IMR-90 (cell line): ENCODE data around the gene EML4. TPM values are rescaled to one million over a fixed set of nuclear protein-coding genes. Genes with fewer than 3 reads are reported as not detected.

Source experiments
- ATAC-seq: fragments of 200-7000 bp; cut with Tn5 transposase; 2 replicates; pipeline ENCODE4 v1.9.1; 2020; ENCODE audit warnings: low read depth, mild to moderate bottlenecking, moderate library complexity
- BruUV-seq: library from RNA; stranded (reverse); fragments of 400-500 nt; replicated peaks from 2 replicates; lab custom pipeline; 2021; lab: Mats Ljungman, UMichigan
- CTCF ChIA-PET: fragments of 300-600 bp; formaldehyde crosslinking; extraction: SDS; loops from one replicate; lab custom pipeline; 2021; ENCODE audit warnings: antibody characterized with exemption; lab: Yijun Ruan, JAX
- POLR2A ChIA-PET: fragments of 300-600 bp; sonication (Branson Sonifier 250); formaldehyde crosslinking; loops from one replicate; lab custom pipeline; 2022; ENCODE audit warnings: antibody characterized with exemption; ENCODE audit not compliant: unreplicated experiment; lab: Charles Lee
- DNase-seq: peaks from one replicate; pipeline ENCODE4 v3.0.0; 2013
- H2AFZ ChIP-seq: replicated peaks from 2 replicates; pipeline ENCODE3; 2013; ENCODE audit warnings: low read length, mild to moderate bottlenecking; ENCODE audit not compliant: poor library complexity
- H2AK5ac ChIP-seq: 2 replicates; pipeline ENCODE4 v1.6.1; 2013; ENCODE audit warnings: low read depth, low read length, inconsistent platforms
- H2AK9ac ChIP-seq: replicated peaks from 2 replicates; pipeline ENCODE3; 2013; ENCODE audit warnings: mild to moderate bottlenecking, low read depth, low read length, moderate library complexity; ENCODE audit not compliant: poor library complexity
- H2BK120ac ChIP-seq: 2 replicates; pipeline ENCODE4 v1.6.1; 2013; ENCODE audit warnings: low read depth, low read length, inconsistent platforms
- H2BK15ac ChIP-seq: 3 replicates; pipeline ENCODE4 v1.6.1; 2013; ENCODE audit warnings: low read depth, low read length, inconsistent platforms
- H2BK20ac ChIP-seq: 2 replicates; pipeline ENCODE4 v1.6.1; 2013; ENCODE audit warnings: low read depth, mild to moderate bottlenecking, inconsistent platforms, low read length, moderate library complexity
- H2BK5ac ChIP-seq: 2 replicates; pipeline ENCODE4 v1.6.1; 2013; ENCODE audit warnings: mild to moderate bottlenecking, low read depth, low read length, inconsistent platforms; ENCODE audit not compliant: poor library complexity, severe bottlenecking
- H3K14ac ChIP-seq: replicated peaks from 2 replicates; pipeline ENCODE4 v1.6.1; 2013; ENCODE audit warnings: low read depth, low read length, inconsistent platforms
- H3K18ac ChIP-seq: 2 replicates; pipeline ENCODE4 v1.6.1; 2013; ENCODE audit warnings: low read depth, low read length, control low read depth
- H3K23ac ChIP-seq: 2 replicates; pipeline ENCODE4 v1.6.1; 2013; ENCODE audit warnings: low read depth, low read length, inconsistent platforms
- H3K27ac ChIP-seq: 2 replicates; pipeline ENCODE4 v1.5.1; 2013; ENCODE audit warnings: mild to moderate bottlenecking, control low read depth, low read length; ENCODE audit not compliant: insufficient read depth
- H3K27me3 ChIP-seq: 2 replicates; pipeline ENCODE4 v1.6.1; 2013; ENCODE audit warnings: low read length; ENCODE audit not compliant: control insufficient read depth, insufficient read depth
- H3K36me3 ChIP-seq: 2 replicates; pipeline ENCODE4 v1.6.1; 2013; ENCODE audit warnings: low read length, mixed read lengths; ENCODE audit not compliant: control insufficient read depth, insufficient read depth
- H3K4ac ChIP-seq: 2 replicates; pipeline ENCODE4 v1.6.1; 2013; ENCODE audit warnings: low read depth, low read length, inconsistent platforms
- H3K4me1 ChIP-seq: 2 replicates; pipeline ENCODE4 v1.6.1; 2013; ENCODE audit warnings: low read length, mixed read lengths; ENCODE audit not compliant: control insufficient read depth, insufficient read depth
- H3K4me2 ChIP-seq: 2 replicates; pipeline ENCODE4 v1.6.1; 2013; ENCODE audit warnings: low read depth, mild to moderate bottlenecking, control low read depth, low read length, moderate library complexity
- H3K4me3 ChIP-seq: 2 replicates; pipeline ENCODE4 v1.5.1; 2013; ENCODE audit warnings: low read depth, mild to moderate bottlenecking, control low read depth, low read length, moderate library complexity; ENCODE audit not compliant: insufficient read depth
- H3K56ac ChIP-seq: 2 replicates; pipeline ENCODE4 v1.6.1; 2013; ENCODE audit warnings: low read length, inconsistent platforms; ENCODE audit not compliant: insufficient read depth; ENCODE audit errors: extremely low read depth
- H3K79me1 ChIP-seq, 2 experiments: 2 replicates each; pipeline ENCODE4 v1.6.1; 2013; ENCODE audit warnings: low read length in 2 of 2, inconsistent platforms in 1 of 2, low read depth in 1 of 2
- H3K9ac ChIP-seq: 2 replicates; pipeline ENCODE4 v1.6.1; 2013; ENCODE audit warnings: low read depth, low read length, control low read depth
- H3K9me1 ChIP-seq: 2 replicates; pipeline ENCODE4 v1.6.1; 2013; ENCODE audit warnings: low read length, inconsistent platforms; ENCODE audit not compliant: insufficient read depth
- H3K9me3 ChIP-seq: 2 replicates; pipeline ENCODE4 v1.6.1; 2013; ENCODE audit warnings: low read length; ENCODE audit not compliant: control insufficient read depth, insufficient read depth
- H4K20me1 ChIP-seq: 2 replicates; pipeline ENCODE4 v1.6.1; 2013; ENCODE audit warnings: low read length, inconsistent platforms; ENCODE audit not compliant: insufficient read depth
- H4K5ac ChIP-seq: 2 replicates; pipeline ENCODE4 v1.6.1; 2013; ENCODE audit warnings: mild to moderate bottlenecking, low read depth, low read length, control low read depth
- H4K8ac ChIP-seq, 2 experiments: 2 replicates each; pipeline ENCODE4 v1.6.1; 2013; ENCODE audit warnings: low read depth in 2 of 2, low read length in 2 of 2, control low read depth in 1 of 2, inconsistent platforms in 1 of 2
- H4K91ac ChIP-seq: 2 replicates; pipeline ENCODE4 v1.6.1; 2013; ENCODE audit warnings: low read depth, low read length, inconsistent platforms; ENCODE audit not compliant: insufficient read depth
- CEBPB ChIP-seq: IDR thresholded peaks from 2 replicates; pipeline ENCODE4 v1.6.1; 2012; ENCODE audit warnings: low read depth, low read length, improper control_type of control experiment
- CHD1 ChIP-seq: IDR thresholded peaks from 2 replicates; pipeline ENCODE4 v1.6.1; 2012; ENCODE audit warnings: low read depth, low read length, improper control_type of control experiment
- FOS ChIP-seq: fragments of 150-350 bp; IDR thresholded peaks from 2 replicates; pipeline ENCODE4 v1.6.1; 2016; ENCODE audit warnings: low read depth, low read length
- MAZ ChIP-seq: IDR thresholded peaks from 2 replicates; pipeline ENCODE4 v1.6.1; 2012; ENCODE audit warnings: low read depth, mild to moderate bottlenecking, low read length, improper control_type of control experiment, moderate library complexity, borderline replicate concordance
- MXI1 ChIP-seq: IDR thresholded peaks from 2 replicates; pipeline ENCODE4 v1.6.1; 2012; ENCODE audit warnings: low read depth, mild to moderate bottlenecking, low read length, moderate library complexity, borderline replicate concordance
- NFE2L2 ChIP-seq: fragments of 150-350 bp; IDR thresholded peaks from 2 replicates; pipeline ENCODE4 v1.6.1; 2016; ENCODE audit warnings: low read depth, mild to moderate bottlenecking, low read length
- POLR2A ChIP-seq: IDR thresholded peaks from 2 replicates; pipeline ENCODE4 v1.6.1; 2012; ENCODE audit warnings: mild to moderate bottlenecking, low read depth, low read length
- RAD21 ChIP-seq: IDR thresholded peaks from 2 replicates; pipeline ENCODE4 v1.6.1; 2012; ENCODE audit warnings: low read length, improper control_type of control experiment
- RCOR1 ChIP-seq: IDR thresholded peaks from 2 replicates; pipeline ENCODE4 v1.6.1; 2012; ENCODE audit warnings: mild to moderate bottlenecking, low read length, improper control_type of control experiment; ENCODE audit not compliant: insufficient replicate concordance
- SMC3 ChIP-seq: fragments of 150-350 bp; IDR thresholded peaks from 2 replicates; pipeline ENCODE4 v1.6.1; 2016; ENCODE audit warnings: low read depth, mild to moderate bottlenecking, antibody characterized with exemption, low read length, moderate library complexity
- WGBS, 2 experiments: methylation state at CpG; one replicate each; pipeline versions ENCODE4 v1.1.5 to v1.1.7; 2013; ENCODE audit warnings: missing lambda C conversion rate in 2 of 2; ENCODE audit not compliant: insufficient read length in 1 of 2; ENCODE audit errors: extremely low coverage in 2 of 2; 5-methylcytosine and 5-hydroxymethylcytosine counted together
- dilution Hi-C: fragments of 300-500 bp; cut with HindIII; formaldehyde crosslinking; loops from one replicate; pipeline ENCODE4 v1.14.3; 2018; ENCODE audit warnings: low sequenced_read_pairs; ENCODE audit not compliant: unreplicated experiment
- in situ Hi-C: fragments of 300-500 bp; cut with MboI; formaldehyde crosslinking; loops from 3 replicates; pipeline ENCODE4 v1.14.3; 2019; ENCODE audit warnings: low sequenced_read_pairs, inconsistent platforms, mixed read lengths
- intact Hi-C: fragments of 100-400 bp; cut with micrococcal nuclease; formaldehyde crosslinking; loops from 2 replicates; pipeline ENCODE4 v1.10.0; 2022
- polyA plus RNA-seq, 3 experiments: library from polyadenylated mRNA; depleted of rRNA; stranded (reverse); fragments of >200 nt; gene quantifications; 2 replicates each; pipeline ENCODE4 v1.2.3, GENCODE V29; 2012; ENCODE audit warnings: low replicate concordance in 1 of 3
- total RNA-seq: library from RNA; depleted of rRNA; stranded (reverse); fragments of >200 nt; gene quantifications from 2 replicates; pipeline ENCODE4 v1.2.3, GENCODE V29; 2012
- TF ChIP-seq, protein P1 (sequence below): fragments of 150-350 bp; IDR thresholded peaks from 2 replicates; pipeline ENCODE4 v1.6.1; 2016; ENCODE audit warnings: low read depth, mild to moderate bottlenecking, low read length, moderate library complexity, borderline replicate concordance
- TF ChIP-seq, protein P2 (sequence below): fragments of 150-350 bp; IDR thresholded peaks from 2 replicates; pipeline ENCODE4 v1.6.1; 2017; ENCODE audit warnings: mild to moderate bottlenecking, antibody characterized with exemption, low read length, low read depth

EML4 gene
- total and polyA plus RNA-seq, 2 of the 4 experiments (the other 2 are of a cell fraction) = 29.7 to 73.7 TPM

DNA sequence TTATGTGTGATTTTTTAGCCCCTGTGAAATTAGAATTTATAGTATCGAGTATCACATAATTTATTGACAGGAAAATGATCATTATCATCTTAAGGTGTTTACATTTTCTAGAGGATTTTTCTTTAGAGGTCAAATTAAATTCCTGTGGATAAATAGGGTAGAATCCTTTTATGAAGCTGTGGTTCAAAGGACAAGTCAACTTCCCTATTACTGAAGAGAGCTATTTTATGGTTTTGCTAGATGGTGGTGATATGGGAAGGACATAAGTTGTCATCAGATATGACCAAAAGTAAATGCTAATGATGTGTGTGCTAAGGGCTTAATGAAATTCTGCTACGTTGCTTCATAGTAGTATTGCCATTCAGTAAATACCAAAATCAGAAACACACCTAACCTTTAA lies 80.1 kb downstream of the EML4 start:
- dilution Hi-C loops (no loop called here), intact Hi-C loops (loop anchor here (5.0 kb wide), 2 partner anchors 38 to 77 kb away; no protein-coding TSS in a partner anchor), in situ Hi-C loops (no loop called here)
- no peak overlapping the region for H3K9ac ChIP-seq
- no peak overlapping the region for H4K5ac ChIP-seq
- no peak overlapping the region for H2BK15ac ChIP-seq
- WGBS, 2 experiments = no CpG with 5 or more reads among the region's 2 CpGs
- no peak overlapping the region for H2AK5ac ChIP-seq
- H3K4me3 ChIP-seq = no peak overlapping the region
- H2AK9ac ChIP-seq = no peak overlapping the region
- no peaks in the 10 kb centered on the region for H3K9me1 ChIP-seq
- no peak overlapping the region for H3K56ac ChIP-seq
- H3K23ac ChIP-seq = no peak overlapping the region
- no TSS peak for BruUV-seq
- no peak overlapping the region for H3K27ac ChIP-seq
- no peak for TF ChIP-seq RAD21
- no peak for TF ChIP-seq SMC3
- no peak for TF ChIP-seq MXI1
- TF ChIP-seq MAZ = no peak
- no peak for TF ChIP-seq RCOR1
- no peak for TF ChIP-seq CEBPB
- TF ChIP-seq FOS = no peak
- TF ChIP-seq, protein P1, sequence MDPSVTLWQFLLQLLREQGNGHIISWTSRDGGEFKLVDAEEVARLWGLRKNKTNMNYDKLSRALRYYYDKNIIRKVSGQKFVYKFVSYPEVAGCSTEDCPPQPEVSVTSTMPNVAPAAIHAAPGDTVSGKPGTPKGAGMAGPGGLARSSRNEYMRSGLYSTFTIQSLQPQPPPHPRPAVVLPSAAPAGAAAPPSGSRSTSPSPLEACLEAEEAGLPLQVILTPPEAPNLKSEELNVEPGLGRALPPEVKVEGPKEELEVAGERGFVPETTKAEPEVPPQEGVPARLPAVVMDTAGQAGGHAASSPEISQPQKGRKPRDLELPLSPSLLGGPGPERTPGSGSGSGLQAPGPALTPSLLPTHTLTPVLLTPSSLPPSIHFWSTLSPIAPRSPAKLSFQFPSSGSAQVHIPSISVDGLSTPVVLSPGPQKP = no peak
- no peak for TF ChIP-seq CHD1
- TF ChIP-seq, protein P2, sequence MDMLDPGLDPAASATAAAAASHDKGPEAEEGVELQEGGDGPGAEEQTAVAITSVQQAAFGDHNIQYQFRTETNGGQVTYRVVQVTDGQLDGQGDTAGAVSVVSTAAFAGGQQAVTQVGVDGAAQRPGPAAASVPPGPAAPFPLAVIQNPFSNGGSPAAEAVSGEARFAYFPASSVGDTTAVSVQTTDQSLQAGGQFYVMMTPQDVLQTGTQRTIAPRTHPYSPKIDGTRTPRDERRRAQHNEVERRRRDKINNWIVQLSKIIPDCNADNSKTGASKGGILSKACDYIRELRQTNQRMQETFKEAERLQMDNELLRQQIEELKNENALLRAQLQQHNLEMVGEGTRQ = no peak
- TF ChIP-seq POLR2A = no peak
- TF ChIP-seq NFE2L2 = no peak
- no peak overlapping the region for H3K4ac ChIP-seq
- H3K18ac ChIP-seq = no peak overlapping the region
- no peak overlapping the region for H4K8ac ChIP-seq
- H3K4me1 ChIP-seq = no peaks in the 10 kb centered on the region
- no peak overlapping the region for H3K14ac ChIP-seq
- DNase-seq (no peak), ATAC-seq (no peak)
- peaks cover 28 to 30% of the 10 kb centered on the region in 2 experiments for H3K79me1 ChIP-seq
- H2BK20ac ChIP-seq = no peak overlapping the region
- ChIA-PET POLR2A (no interaction called here), CTCF (no interaction called here)
- H3K4me2 ChIP-seq = no peak overlapping the region
- H4K20me1 ChIP-seq = no peaks in the 10 kb centered on the region
- H2BK5ac ChIP-seq = no peak overlapping the region
- H3K9me3 ChIP-seq = no peaks in the 10 kb centered on the region
- no peak overlapping the region for H2BK120ac ChIP-seq
- no peak overlapping the region for H4K91ac ChIP-seq
- peaks cover 10% of the 10 kb centered on the region for H3K36me3 ChIP-seq
- H3K27me3 ChIP-seq = no peaks in the 10 kb centered on the region
- no peak overlapping the region for H2AFZ ChIP-seq
